ENCODE results near the gene NHLH1. TPM values are rescaled to one million over a fixed set of nuclear protein-coding genes. Genes with fewer than 3 reads are reported as not detected.

The NHLH1 gene
- total and polyA plus RNA-seq, 5 donors from 2014 or later = 0.06 TPM; not detected in 4

DNA sequence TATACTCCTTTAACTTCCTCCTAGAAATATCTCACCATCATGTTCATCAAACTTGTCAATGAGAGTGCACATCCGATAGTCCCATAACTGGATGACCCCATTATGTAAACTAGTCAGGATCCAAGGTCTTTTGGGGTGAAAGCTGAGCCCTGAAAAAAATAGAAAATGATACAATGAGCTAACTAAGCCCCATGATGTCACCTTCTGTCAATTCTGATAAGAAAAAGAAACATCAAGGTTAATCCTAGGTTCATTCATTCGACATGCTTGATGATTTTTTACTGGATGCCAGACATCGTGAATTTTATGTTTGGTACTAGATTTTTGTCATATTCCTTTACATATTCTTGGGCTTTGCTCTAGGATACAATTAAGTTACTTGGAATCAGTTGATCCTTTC is 26.7 kb upstream of the NHLH1 start:
- ATAC-seq (ENCODE audit: low read depth in 2 of 2) = no peak
- Mint-ChIP-seq H3K27ac (no peak overlapping the region), H3K4me1 (peaks cover 42 to 69% (median 54%) of the 10 kb centered on the region in 4 donors), H3K27me3 (peaks cover 4% of the 10 kb centered on the region), H3K36me3 (peaks cover 33% of the 10 kb centered on the region), H3K9me3 (peaks cover 0 to 2% (median 0%) of the 10 kb centered on the region in 7 donors), H3K4me3 (peak overlapping the region in 1 of 4 donors; percentile 99)
- Histone ChIP-seq H3K27ac (ENCODE audit: insufficient read depth, low read length, poor library complexity, severe bottlenecking) (no peak overlapping the region), H3K4me3 (ENCODE audit: low read depth, low read length) (no peak overlapping the region), H3K9me3 (ENCODE audit: control insufficient read depth in 2 of 2, low read length in 2 of 2) (no peaks in the 10 kb centered on the region), H3K4me1 (ENCODE audit: control insufficient read depth, insufficient read depth, low read length, poor library complexity, severe bottlenecking) (peaks cover 31% of the 10 kb centered on the region), H3K27me3 (ENCODE audit: control insufficient read depth, insufficient read depth, low read length) (no peaks in the 10 kb centered on the region), H3K36me3 (ENCODE audit: control insufficient read depth, insufficient read depth, low read length) (peaks cover 46% of the 10 kb centered on the region)
- DNase-seq = no peak

DNA sequence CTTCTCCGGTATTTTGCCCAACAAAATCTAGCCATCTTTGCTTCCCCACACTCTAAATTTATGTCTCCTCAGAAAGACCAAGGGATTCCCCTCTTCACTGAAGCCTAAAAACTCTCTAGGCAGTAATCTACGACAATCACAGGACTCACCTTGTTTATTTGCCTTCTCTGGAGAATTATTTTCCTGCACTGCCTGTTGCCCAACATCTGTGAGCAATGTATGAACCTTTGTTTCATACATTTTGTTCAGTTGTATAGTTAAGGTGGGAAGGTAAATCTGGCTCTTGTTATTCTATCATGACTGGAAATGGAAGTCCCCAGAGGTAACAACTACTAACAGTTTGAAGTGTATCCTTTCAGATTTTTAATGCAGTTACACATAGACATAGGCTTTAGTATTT is 26.0 kb upstream of the NHLH1 start:
- Histone ChIP-seq H3K27me3 (ENCODE audit: control insufficient read depth, insufficient read depth, low read length) (no peaks in the 10 kb centered on the region), H3K4me1 (ENCODE audit: control insufficient read depth, insufficient read depth, low read length, poor library complexity, severe bottlenecking) (peaks cover 31% of the 10 kb centered on the region), H3K36me3 (ENCODE audit: control insufficient read depth, insufficient read depth, low read length) (peaks cover 45% of the 10 kb centered on the region), H3K9me3 (ENCODE audit: control insufficient read depth in 2 of 2, low read length in 2 of 2) (no peaks in the 10 kb centered on the region), H3K4me3 (ENCODE audit: low read depth, low read length) (peak overlapping the region; percentile 99), H3K27ac (ENCODE audit: insufficient read depth, low read length, poor library complexity, severe bottlenecking) (no peak overlapping the region)
- H3K9me3 Mint-ChIP-seq = peaks cover 0 to 2% (median 0%) of the 10 kb centered on the region in 7 donors
- peak overlapping the region; percentile 99 to 100 (median 100) for H3K4me3 Mint-ChIP-seq
- ATAC-seq (ENCODE audit: low read depth in 2 of 2) (no peak), DNase-seq (no peak)
- H3K4me1 Mint-ChIP-seq = peaks cover 42 to 73% (median 54%) of the 10 kb centered on the region in 4 donors
- H3K27me3 Mint-ChIP-seq = peaks cover 4% of the 10 kb centered on the region
- peaks cover 30% of the 10 kb centered on the region for H3K36me3 Mint-ChIP-seq
- peak overlapping the region in 2 of 3 donors; percentile 5 to 40 for H3K27ac Mint-ChIP-seq

DNA sequence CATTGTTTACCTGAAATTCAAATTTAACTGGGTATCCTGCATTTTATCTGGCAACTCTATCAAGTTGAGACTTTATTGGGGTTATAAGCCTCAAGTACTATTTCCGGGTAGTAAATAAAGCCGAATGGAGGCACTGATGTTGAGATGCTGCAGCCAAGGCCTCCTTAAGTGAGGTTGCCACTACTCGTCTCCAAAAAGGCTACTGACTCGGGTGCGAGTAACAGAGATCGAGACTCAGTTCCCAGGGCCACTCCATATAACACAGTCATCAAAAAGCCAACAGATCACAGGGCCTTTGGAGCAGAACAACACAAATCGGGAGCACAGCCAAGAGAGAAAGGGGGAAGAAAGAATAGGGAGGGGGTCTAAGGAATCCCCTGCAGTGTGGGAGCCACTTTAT is 24.3 kb upstream of the NHLH1 start:
- Mint-ChIP-seq H3K4me3 (peak overlapping the region; percentile 99 to 100 (median 100)), H3K27ac (peak overlapping the region; percentile 98 to 100 (median 100)), H3K4me1 (peaks cover 44 to 83% (median 61%) of the 10 kb centered on the region in 4 donors), H3K36me3 (peaks cover 32% of the 10 kb centered on the region), H3K27me3 (peaks cover 4% of the 10 kb centered on the region), H3K9me3 (peaks cover 0 to 2% (median 0%) of the 10 kb centered on the region in 7 donors)
- Histone ChIP-seq H3K27ac (ENCODE audit: insufficient read depth, low read length, poor library complexity, severe bottlenecking) (peak overlapping the region; percentile 90), H3K27me3 (ENCODE audit: control insufficient read depth, insufficient read depth, low read length) (no peaks in the 10 kb centered on the region), H3K4me1 (ENCODE audit: control insufficient read depth, insufficient read depth, low read length, poor library complexity, severe bottlenecking) (peaks cover 31% of the 10 kb centered on the region), H3K36me3 (ENCODE audit: control insufficient read depth, insufficient read depth, low read length) (peaks cover 40% of the 10 kb centered on the region), H3K9me3 (ENCODE audit: control insufficient read depth in 2 of 2, low read length in 2 of 2) (no peaks in the 10 kb centered on the region), H3K4me3 (ENCODE audit: low read depth, low read length) (peak overlapping the region; percentile 99)
- peak in 1 of 2 donors; percentile 1 for ATAC-seq (ENCODE audit: low read depth in 2 of 2)
- DNase-seq = peak in 1 of 3 donors; percentile 45

DNA sequence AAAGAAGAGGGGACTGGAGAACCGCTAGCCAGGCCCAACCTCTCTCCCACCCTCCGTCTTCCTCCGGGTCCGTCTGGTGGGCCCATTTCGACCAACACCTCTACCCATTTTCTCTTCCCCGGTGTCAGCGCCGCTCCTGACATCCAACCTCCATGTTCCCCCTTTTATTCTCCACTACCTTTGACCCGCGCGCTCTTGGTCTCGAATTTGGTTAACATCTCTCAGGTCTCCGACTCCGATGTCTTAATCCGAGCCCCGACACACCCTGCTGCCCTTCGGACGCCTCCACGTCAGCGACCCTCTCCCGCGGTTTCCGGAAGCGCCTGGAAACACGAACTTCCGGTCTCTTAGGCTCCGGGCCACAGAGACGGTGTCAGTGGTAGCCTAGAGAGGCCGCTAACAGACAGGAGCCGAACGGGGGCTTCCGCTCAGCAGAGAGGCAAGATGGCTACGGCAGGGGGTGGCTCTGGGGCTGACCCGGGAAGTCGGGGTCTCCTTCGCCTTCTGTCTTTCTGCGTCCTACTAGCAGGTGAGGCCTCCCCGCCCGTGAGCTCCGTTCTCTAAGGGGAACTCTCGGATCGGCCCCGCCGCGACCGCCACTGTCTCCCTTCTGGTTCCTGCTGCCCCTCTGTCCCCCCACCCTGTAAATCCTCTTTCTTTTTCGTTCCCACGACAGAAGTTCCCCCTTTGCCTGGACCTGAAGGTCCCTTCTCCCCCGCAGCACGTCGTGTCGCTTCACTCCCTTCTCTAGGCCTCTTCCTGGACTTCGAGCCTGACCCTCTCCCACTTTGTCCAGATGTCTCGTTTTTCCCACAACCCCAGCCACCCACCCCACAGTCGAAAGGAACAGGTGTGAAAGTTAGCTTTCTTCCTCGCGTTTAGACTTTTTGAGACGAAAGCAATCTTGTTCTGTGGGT is 23.7 kb upstream of the NHLH1 start, which contains the start of the genes COPA and NCSTN:
Gene COPA (minus strand): TSS at position 298 of the 917 bp plus-strand sequence. CDS start 80 bp downstream, at position 218.
Gene NCSTN (plus strand): TSS at position 431 of the 917 bp plus-strand sequence. CDS start 14 bp downstream, at position 445.
- peaks cover 0 to 2% (median 0%) of the 10 kb centered on the region in 7 donors for H3K9me3 Mint-ChIP-seq
- H3K27ac Mint-ChIP-seq = peak within 1 kb of the TSS; percentile 98 to 100 (median 100)
- Histone ChIP-seq H3K36me3 (ENCODE audit: control insufficient read depth, insufficient read depth, low read length) (peaks cover 38% of the 10 kb centered on the region), H3K27me3 (ENCODE audit: control insufficient read depth, insufficient read depth, low read length) (no peaks in the 10 kb centered on the region), H3K27ac (ENCODE audit: insufficient read depth, low read length, poor library complexity, severe bottlenecking) (peak within 1 kb of the TSS; percentile 90), H3K4me3 (ENCODE audit: low read depth, low read length) (peak within 1 kb of the TSS; percentile 99), H3K9me3 (ENCODE audit: control insufficient read depth in 2 of 2, low read length in 2 of 2) (no peaks in the 10 kb centered on the region), H3K4me1 (ENCODE audit: control insufficient read depth, insufficient read depth, low read length, poor library complexity, severe bottlenecking) (peaks cover 31% of the 10 kb centered on the region)
- H3K36me3 Mint-ChIP-seq = peaks cover 31% of the 10 kb centered on the region
- ATAC-seq (ENCODE audit: low read depth in 2 of 2) = peak; percentile 99
- peak; percentile 89 to 95 (median 90) for DNase-seq
- H3K4me1 Mint-ChIP-seq = peaks cover 43 to 82% (median 61%) of the 10 kb centered on the region in 4 donors
- peak within 1 kb of the TSS; percentile 99 to 100 (median 100) for H3K4me3 Mint-ChIP-seq
- H3K27me3 Mint-ChIP-seq = peaks cover 4% of the 10 kb centered on the region

DNA sequence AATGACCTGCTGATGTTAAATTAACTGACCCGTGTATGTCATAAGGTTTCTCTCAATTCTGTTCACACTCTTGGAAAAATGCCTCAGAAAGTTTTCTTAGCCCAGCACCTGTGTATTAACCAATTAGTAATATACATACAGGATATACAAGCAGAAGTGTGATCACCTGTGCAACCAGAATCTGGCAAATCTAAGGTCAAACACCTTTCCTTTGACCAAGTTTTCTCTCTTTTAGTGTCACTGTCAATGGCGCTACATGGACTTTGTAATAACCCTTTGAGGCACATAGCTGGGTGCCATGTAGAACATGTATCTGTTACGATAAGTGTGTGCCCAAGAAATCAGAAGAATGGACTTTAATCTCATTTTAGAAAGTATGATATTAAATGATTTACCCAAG is 22.6 kb upstream of the NHLH1 start:
- ATAC-seq (ENCODE audit: low read depth in 2 of 2) (no peak), DNase-seq (no peak)
- Mint-ChIP-seq H3K9me3 (peaks cover 0 to 2% (median 0%) of the 10 kb centered on the region in 7 donors), H3K36me3 (peaks cover 22% of the 10 kb centered on the region), H3K27ac (peak overlapping the region; percentile 98 to 100 (median 100)), H3K4me3 (peak overlapping the region; percentile 99 to 100 (median 100)), H3K4me1 (peaks cover 33 to 76% (median 56%) of the 10 kb centered on the region in 4 donors), H3K27me3 (peaks cover 4% of the 10 kb centered on the region)
- Histone ChIP-seq H3K9me3 (ENCODE audit: control insufficient read depth in 2 of 2, low read length in 2 of 2) (no peaks in the 10 kb centered on the region), H3K27ac (ENCODE audit: insufficient read depth, low read length, poor library complexity, severe bottlenecking) (no peak overlapping the region), H3K4me1 (ENCODE audit: control insufficient read depth, insufficient read depth, low read length, poor library complexity, severe bottlenecking) (peaks cover 31% of the 10 kb centered on the region), H3K4me3 (ENCODE audit: low read depth, low read length) (peak overlapping the region; percentile 99), H3K36me3 (ENCODE audit: control insufficient read depth, insufficient read depth, low read length) (peaks cover 38% of the 10 kb centered on the region), H3K27me3 (ENCODE audit: control insufficient read depth, insufficient read depth, low read length) (no peaks in the 10 kb centered on the region)

DNA sequence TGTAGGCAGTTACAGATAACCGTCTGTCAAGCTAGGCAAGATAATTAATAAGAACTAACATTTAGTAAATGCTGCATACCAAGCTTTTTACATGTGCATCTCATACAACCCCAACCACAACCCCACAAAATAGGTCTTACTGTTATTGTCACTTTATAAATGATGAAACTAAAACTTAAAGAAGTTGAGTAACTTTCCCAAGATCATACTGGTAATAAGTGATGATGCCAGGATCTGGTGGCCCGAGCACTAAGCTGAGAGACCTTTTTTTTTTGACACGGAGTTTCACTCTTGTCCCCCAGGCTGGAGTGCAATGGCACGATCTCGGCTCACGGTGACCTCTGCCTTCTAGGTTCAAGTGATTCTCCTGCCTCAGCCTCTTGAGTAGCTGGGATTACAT is 21.9 kb upstream of the NHLH1 start:
- no peaks in the 10 kb centered on the region for H3K27me3 ChIP-seq (ENCODE audit: control insufficient read depth, insufficient read depth, low read length)
- H3K4me1 ChIP-seq (ENCODE audit: control insufficient read depth, insufficient read depth, low read length, poor library complexity, severe bottlenecking) = peaks cover 31% of the 10 kb centered on the region
- H3K27me3 Mint-ChIP-seq = peaks cover 4% of the 10 kb centered on the region
- peaks cover 38% of the 10 kb centered on the region for H3K36me3 ChIP-seq (ENCODE audit: control insufficient read depth, insufficient read depth, low read length)
- ATAC-seq (ENCODE audit: low read depth in 2 of 2) (no peak), DNase-seq (no peak)
- peak overlapping the region in 2 of 3 donors; percentile 78 to 98 for H3K27ac Mint-ChIP-seq
- H3K27ac ChIP-seq (ENCODE audit: insufficient read depth, low read length, poor library complexity, severe bottlenecking) = no peak overlapping the region
- H3K4me1 Mint-ChIP-seq = peaks cover 34 to 70% (median 52%) of the 10 kb centered on the region in 4 donors
- H3K4me3 Mint-ChIP-seq = peak overlapping the region; percentile 99 to 100 (median 100)
- H3K36me3 Mint-ChIP-seq = peaks cover 25% of the 10 kb centered on the region
- H3K4me3 ChIP-seq (ENCODE audit: low read depth, low read length) = peak overlapping the region; percentile 99
- no peaks in the 10 kb centered on the region for H3K9me3 ChIP-seq (ENCODE audit: control insufficient read depth in 2 of 2, low read length in 2 of 2)
- peaks cover 0 to 2% (median 0%) of the 10 kb centered on the region in 7 donors for H3K9me3 Mint-ChIP-seq

DNA sequence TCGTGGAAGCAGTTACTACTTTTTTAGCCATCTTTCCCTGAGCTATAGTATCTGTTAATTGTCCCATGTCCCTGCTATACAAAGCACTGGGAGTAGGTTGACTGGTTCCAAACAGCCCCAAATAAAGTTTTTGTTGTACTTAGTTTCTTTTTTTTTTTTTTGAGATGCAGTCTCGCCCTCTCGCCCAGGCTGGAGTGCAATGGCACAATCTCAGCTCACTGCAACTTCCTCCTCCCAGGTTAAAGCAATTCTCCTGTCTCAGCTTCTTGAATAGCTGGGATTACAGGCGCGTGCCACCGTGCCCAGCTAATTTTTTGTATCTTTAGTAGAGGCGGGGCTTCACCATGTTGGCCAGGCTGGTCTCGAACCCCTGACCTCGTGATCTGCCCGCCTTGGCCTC is 20.4 kb upstream of the NHLH1 start:
- Histone ChIP-seq H3K4me1 (ENCODE audit: control insufficient read depth, insufficient read depth, low read length, poor library complexity, severe bottlenecking) (peaks cover 21% of the 10 kb centered on the region), H3K27ac (ENCODE audit: insufficient read depth, low read length, poor library complexity, severe bottlenecking) (no peak overlapping the region), H3K27me3 (ENCODE audit: control insufficient read depth, insufficient read depth, low read length) (no peaks in the 10 kb centered on the region), H3K4me3 (ENCODE audit: low read depth, low read length) (no peak overlapping the region), H3K36me3 (ENCODE audit: control insufficient read depth, insufficient read depth, low read length) (peaks cover 51% of the 10 kb centered on the region), H3K9me3 (ENCODE audit: control insufficient read depth in 2 of 2, low read length in 2 of 2) (no peaks in the 10 kb centered on the region)
- Mint-ChIP-seq H3K27ac (no peak overlapping the region), H3K4me1 (peaks cover 19 to 55% (median 38%) of the 10 kb centered on the region in 4 donors), H3K4me3 (peak overlapping the region in 2 of 4 donors; percentile 15 to 99), H3K36me3 (peaks cover 35% of the 10 kb centered on the region), H3K9me3 (peaks cover 0 to 2% (median 0%) of the 10 kb centered on the region in 7 donors), H3K27me3 (peaks cover 4% of the 10 kb centered on the region)
- ATAC-seq (ENCODE audit: low read depth in 2 of 2) (no peak), DNase-seq (no peak)
